ENCODE measurements around the gene LRRC70. TPM values are rescaled to one million over a fixed set of nuclear protein-coding genes. Genes with fewer than 3 reads are reported as not detected.

Gene LRRC70
- total and polyA plus RNA-seq, 2 of the 8 experiments (the other 6 are each of a cell fraction or from before 2014, with no cell fraction given) = 0.62 to 0.67 TPM

- H2BK120ac ChIP-seq (replicated peaks; ENCODE audit: low read depth, low read length) = no peak overlapping the region
- no peak overlapping the region for H2AK5ac ChIP-seq (ENCODE audit: low read depth, low read length)
- H3K4me2 ChIP-seq (ENCODE audit: insufficient read depth in 1 of 2, low read depth in 2 of 2, low read length in 2 of 2) = no peak overlapping the region
- H3K4me3 ChIP-seq (ENCODE audit: extremely low read depth in 1 of 4, insufficient read depth in 2 of 4, low read depth in 3 of 4, low read length in 4 of 4) = no peak overlapping the region
- no peak overlapping the region for H2BK20ac ChIP-seq (ENCODE audit: low read length)
- no peak overlapping the region for H3K9ac ChIP-seq (replicated peaks in 1 of 4; ENCODE audit: extremely low read depth in 1 of 4, low read depth in 3 of 4, low read length in 3 of 4)
- H2BK12ac ChIP-seq (ENCODE audit: low read depth, low read length) = no peak overlapping the region
- TF ChIP-seq CREB1 (IDR thresholded peaks at IDR 0.05) (no peak), TAF7 (optimal IDR thresholded peaks at IDR 0.05; ENCODE audit: borderline replicate concordance, low read depth, low read length) (no peak), CTBP2 (IDR thresholded peaks at IDR 0.05; ENCODE audit: borderline replicate concordance, insufficient read depth, insufficient read length, low read length) (no peak), GABPA (IDR thresholded peaks at IDR 0.05; ENCODE audit: borderline replicate concordance, insufficient read depth, low read length) (no peak), KDM4A (IDR thresholded peaks at IDR 0.05; ENCODE audit: low read depth, low read length, severe bottlenecking) (no peak)
- no peak overlapping the region for H3K18ac ChIP-seq (ENCODE audit: extremely low read depth, low read length)
- H3K14ac ChIP-seq (ENCODE audit: insufficient read length) = no peak overlapping the region
- no peaks in the 10 kb centered on the region for H3K79me2 ChIP-seq (ENCODE audit: control insufficient read depth in 1 of 2, insufficient read depth in 2 of 2, low read length in 2 of 2)
- H4K91ac ChIP-seq (replicated peaks; ENCODE audit: insufficient read length, low read length) = no peak overlapping the region
- no peaks in the 10 kb centered on the region for H4K20me1 ChIP-seq (replicated peaks in 1 of 2; ENCODE audit: control insufficient read depth in 1 of 2, insufficient read depth in 2 of 2, low read length in 2 of 2)
- no peak overlapping the region for H4K8ac ChIP-seq (ENCODE audit: extremely low read depth, insufficient read depth, low read length)
- H3K27ac ChIP-seq (ENCODE audit: low read depth, low read length) = no peak overlapping the region
- H2AFZ ChIP-seq (ENCODE audit: low read length) = no peak overlapping the region
- no peaks in the 10 kb centered on the region for H3K27me3 ChIP-seq (replicated peaks in 1 of 4; ENCODE audit: control insufficient read depth in 3 of 4, extremely low read depth in 1 of 4, insufficient read depth in 3 of 4, low read length in 3 of 4)
- no peak overlapping the region for H3K56ac ChIP-seq (replicated peaks; ENCODE audit: insufficient read length, low read depth, low read length)
- H2BK15ac ChIP-seq (ENCODE audit: low read length) = no peak overlapping the region
- no peaks in the 10 kb centered on the region for H3K4me1 ChIP-seq (replicated peaks in 1 of 4; ENCODE audit: control insufficient read depth in 3 of 4, insufficient read depth in 4 of 4, low read length in 3 of 4)
- DNase-seq (ENCODE audit: low read depth in 1 of 2, low spot score in 2 of 2) (no peak), FAIRE-seq (no peak)
- no peaks in the 10 kb centered on the region for H3K23me2 ChIP-seq (ENCODE audit: low read depth, low read length)
- no peaks in the 10 kb centered on the region for H3K79me1 ChIP-seq (ENCODE audit: low read depth, low read length)
- no peak overlapping the region for H2BK5ac ChIP-seq (ENCODE audit: low read depth, low read length)
- H3K36me3 ChIP-seq (ENCODE audit: control insufficient read depth in 2 of 4, insufficient read depth in 4 of 4, low read length in 3 of 4) = no peaks in the 10 kb centered on the region
- no peak overlapping the region for H3K4ac ChIP-seq (replicated peaks; ENCODE audit: insufficient read length, low read depth, low read length)
- H3K23ac ChIP-seq (ENCODE audit: insufficient read length) = no peak overlapping the region
- CTCF ChIA-PET (ENCODE audit: partially characterized antibody) = no interaction called here
- H3K9me3 ChIP-seq (ENCODE audit: insufficient read depth in 2 of 2, low read depth in 1 of 2, low read length in 1 of 2) = no peaks in the 10 kb centered on the region
- WGBS, 2 experiments (ENCODE audit: extremely low coverage in 1 of 2, insufficient coverage in 1 of 2, insufficient read length in 1 of 2, insufficient replicate concordance in 2 of 2, low coverage in 1 of 2, low lambda C conversion rate in 2 of 2, missing lambda C conversion rate in 1 of 2) = 80% methylated on average over 3 of the region's 3 CpGs; no CpG with 5 or more reads in 1 of the 2 experiments
- POLR2A ChIA-PET (ENCODE audit: partially characterized antibody) = no interaction called here
- H4K5ac ChIP-seq (ENCODE audit: insufficient read length, low read depth, low read length) = no peak overlapping the region
Measured at GRCh38 chr5:62584391-62584790, 5.8 kb downstream of the LRRC70 start.
